Bronchial epithelial cell (primary cell): ENCODE measurements around the gene C4BPA. TPM values are rescaled to one million over a fixed set of nuclear protein-coding genes. Genes with fewer than 3 reads are reported as not detected.

Experiments used
- DNase-seq: peaks from one replicate; pipeline ENCODE4 v3.0.0-alpha.2; 2010; ENCODE audit warnings: low read depth
- FAIRE-seq: peaks from 2 replicates; lab custom pipeline; 2011; peaks lifted over from hg19 to GRCh38; lab: Jason Lieb, UNC
- H3K27me3 ChIP-seq: 2 replicates; pipeline ENCODE4 v1.5.1; 2011; ENCODE audit warnings: low read length; ENCODE audit not compliant: control insufficient read depth, insufficient read depth
- H3K36me3 ChIP-seq: 2 replicates; pipeline ENCODE4 v1.5.1; 2011; ENCODE audit warnings: low read length; ENCODE audit not compliant: control insufficient read depth, insufficient read depth
- H3K4me3 ChIP-seq: 2 replicates; pipeline ENCODE4 v1.5.1; 2011; ENCODE audit warnings: mild to moderate bottlenecking, low read depth, low read length, control low read depth
- CTCF ChIP-seq: IDR thresholded peaks from 2 replicates; pipeline ENCODE4 v1.5.1; 2011; ENCODE audit warnings: mild to moderate bottlenecking, moderate library complexity, low read length, control low read depth, inconsistent platforms; ENCODE audit not compliant: insufficient read depth, severe bottlenecking
- total RNA-seq: library from RNA; depleted of rRNA; stranded (reverse); fragments of >200 nt; gene quantifications from 2 replicates; pipeline ENCODE4 v1.2.1, GENCODE V29; 2014

The C4BPA gene
- total RNA-seq, 1 donor from 2014 or later = not detected

- peaks cover 2% of the 10 kb centered on the region for H3K36me3 ChIP-seq
- FAIRE-seq (no peak), DNase-seq (peak; percentile 37)
- H3K27me3 ChIP-seq = no peaks in the 10 kb centered on the region
- H3K4me3 ChIP-seq = no peak overlapping the region
- no peak for TF ChIP-seq CTCF
Observed at GRCh38 chr1:207155028-207155427, 51.0 kb downstream of the C4BPA start.

- TF ChIP-seq CTCF = no peak
- FAIRE-seq (no peak), DNase-seq (no peak)
- no peaks in the 10 kb centered on the region for H3K27me3 ChIP-seq
- H3K4me3 ChIP-seq = no peak overlapping the region
- H3K36me3 ChIP-seq = peaks cover 2% of the 10 kb centered on the region
Observed at GRCh38 chr1:207156095-207156494, 52.1 kb downstream of the C4BPA start.

- peaks cover 2% of the 10 kb centered on the region for H3K36me3 ChIP-seq
- no peak overlapping the region for H3K4me3 ChIP-seq
- no peak for FAIRE-seq
- H3K27me3 ChIP-seq = no peaks in the 10 kb centered on the region
- DNase-seq = no peak
- no peak for TF ChIP-seq CTCF
Observed at GRCh38 chr1:207156826-207157225, 52.8 kb downstream of the C4BPA start.

GRCh38 chr1:207164086-207164485, 60.1 kb downstream of the C4BPA start:
- Histone ChIP-seq H3K4me3 (no peak overlapping the region), H3K27me3 (no peaks in the 10 kb centered on the region), H3K36me3 (no peaks in the 10 kb centered on the region)
- TF ChIP-seq CTCF = no peak
- DNase-seq (no peak), FAIRE-seq (no peak)

- FAIRE-seq = peak; percentile 40
- Histone ChIP-seq H3K27me3 (no peaks in the 10 kb centered on the region), H3K36me3 (no peaks in the 10 kb centered on the region), H3K4me3 (no peak overlapping the region)
- no peak for TF ChIP-seq CTCF
- no peak for DNase-seq
Observed at GRCh38 chr1:207172321-207172720, 68.3 kb downstream of the C4BPA start.

GRCh38 chr1:207172885-207173284, 68.9 kb downstream of the C4BPA start:
- Histone ChIP-seq H3K4me3 (no peak overlapping the region), H3K36me3 (no peaks in the 10 kb centered on the region), H3K27me3 (no peaks in the 10 kb centered on the region)
- DNase-seq (no peak), FAIRE-seq (no peak)
- no peak for TF ChIP-seq CTCF
